GM21723 (cell line): Measurements from ENCODE around the gene ACHE.
"Not testable (repeated sequence)": the region's sequence is repeated elsewhere in the genome, so short reads cannot be mapped to it uniquely, and the experiment has no call there.

Experiments used
- ATAC-seq: cut with Tn5 transposase; IDR thresholded peaks from one replicate; pipeline ENCODE4 v1.9.1; 2021; ENCODE audit warnings: mild to moderate bottlenecking, moderate library complexity; ENCODE audit not compliant: unreplicated experiment

Gene ACHE

GRCh38 chr7:100895701-100895955 is at the start of gene ACHE:
TSS of gene ACHE (minus strand) at chr7:100895888. CDS start at chr7:100894232, 1,656 bp downstream.
- ATAC-seq, result no peak

- no peak for ATAC-seq
Observed at GRCh38 chr7:100944138-100944537, 48.5 kb upstream of the ACHE start.

DNA sequence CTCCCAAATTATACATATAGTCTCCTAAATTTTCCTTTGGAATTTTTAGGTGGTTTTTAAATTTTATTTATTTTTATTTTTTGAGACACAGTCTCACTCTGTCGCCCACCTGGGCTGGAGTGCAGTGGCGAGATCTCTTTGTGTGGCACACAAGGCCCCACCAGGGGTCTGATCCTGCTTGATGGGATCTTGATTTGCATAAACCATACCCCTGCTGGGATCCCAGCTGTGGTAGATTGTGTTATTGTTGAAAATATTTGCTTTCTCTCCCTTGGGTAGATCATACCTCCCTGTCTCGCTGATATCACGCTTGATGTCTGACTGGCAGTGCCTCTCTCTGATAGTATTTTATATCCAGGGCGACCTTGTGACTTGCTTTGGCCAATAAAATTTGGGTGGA is 48.0 kb upstream of the ACHE start:
- no peak for ATAC-seq

GRCh38 chr7:100942045-100942774 is 46.5 kb upstream of the ACHE start:
- no peak for ATAC-seq

GRCh38 chr7:100936167-100936566 is 40.5 kb upstream of the ACHE start:
- not testable (repeated sequence) for ATAC-seq

DNA sequence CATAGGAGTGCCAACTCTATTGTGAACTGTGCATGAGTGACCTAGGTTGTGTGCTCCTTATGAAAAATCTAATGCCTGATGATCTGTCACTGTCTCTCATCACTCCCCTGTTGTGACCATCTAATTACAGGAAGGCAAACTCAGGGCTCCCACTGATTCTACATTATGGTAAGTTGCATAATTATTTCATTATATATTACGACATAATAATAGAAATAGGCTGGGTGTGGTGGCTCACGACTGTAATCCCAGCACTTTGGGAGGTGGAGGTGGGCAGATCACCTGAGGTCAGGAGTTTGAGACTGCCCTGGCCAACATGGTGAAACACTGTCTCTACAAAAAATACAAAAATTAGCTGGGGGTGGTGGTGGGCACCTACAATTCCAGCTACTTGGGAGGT is 39.7 kb upstream of the ACHE start:
- not testable (repeated sequence) for ATAC-seq

DNA sequence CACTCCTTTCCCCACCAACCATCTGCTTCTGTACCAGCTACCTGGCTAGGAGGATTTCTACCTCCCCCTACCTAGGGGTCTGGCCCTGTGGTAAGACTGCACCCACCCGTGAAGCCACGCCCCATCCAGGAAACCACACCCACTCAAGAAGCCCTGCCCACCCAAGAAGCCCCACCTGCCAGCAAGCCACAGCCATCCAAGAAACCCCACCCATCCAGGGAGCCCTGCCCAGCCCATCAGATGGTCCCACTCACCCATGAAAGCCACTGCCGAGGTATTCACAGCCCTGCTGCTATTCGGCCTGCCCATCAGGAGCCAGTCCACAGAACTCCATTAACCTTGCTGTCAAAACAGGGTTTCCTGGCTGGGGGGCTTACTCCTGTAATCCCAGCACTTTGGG is 38.0 kb upstream of the ACHE start:
- ATAC-seq, result no peak

GRCh38 chr7:100929808-100930174 is 34.1 kb upstream of the ACHE start:
- ATAC-seq, result no peak

DNA sequence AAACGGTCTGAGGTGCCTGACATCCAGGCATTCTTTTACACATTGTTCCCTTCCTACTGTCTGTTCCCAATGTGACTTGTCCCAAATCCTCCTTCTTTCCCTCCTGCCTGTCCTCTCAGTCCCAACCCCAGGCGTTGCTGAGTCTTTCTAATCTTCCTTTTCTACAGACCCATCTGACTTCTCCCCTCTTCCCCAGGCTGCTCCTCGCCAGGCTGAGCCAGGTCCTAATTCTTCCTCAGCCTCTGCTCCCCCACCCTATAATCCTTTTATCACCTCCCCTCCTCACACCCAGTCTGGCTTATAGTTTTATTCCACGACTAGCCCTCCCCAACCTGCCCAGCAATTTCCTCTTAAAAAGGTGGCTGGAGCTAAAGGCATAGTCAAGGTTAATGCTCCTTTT is 27.9 kb upstream of the ACHE start:
- ATAC-seq, result not testable (repeated sequence)

DNA sequence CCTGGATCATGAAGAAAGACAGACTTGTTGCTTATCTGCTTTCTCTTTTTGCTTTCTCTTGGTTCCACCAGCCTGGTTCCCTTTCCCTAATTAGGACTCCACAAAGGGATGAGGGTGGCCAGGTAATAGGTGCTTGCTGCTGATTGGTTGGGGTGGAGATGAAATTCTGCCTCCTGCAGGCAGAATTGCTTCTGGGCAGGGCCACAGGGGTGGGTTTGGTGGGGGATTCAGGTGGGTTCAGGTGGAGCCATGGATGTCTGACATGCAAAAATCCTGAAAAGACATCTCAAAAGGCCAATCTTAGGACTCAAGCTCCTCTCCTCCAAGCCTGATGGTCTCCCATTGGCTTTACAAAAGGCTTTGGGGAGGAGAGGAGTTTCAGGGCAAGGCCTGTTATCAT is 25.4 kb upstream of the ACHE start:
- ATAC-seq, result no peak

DNA sequence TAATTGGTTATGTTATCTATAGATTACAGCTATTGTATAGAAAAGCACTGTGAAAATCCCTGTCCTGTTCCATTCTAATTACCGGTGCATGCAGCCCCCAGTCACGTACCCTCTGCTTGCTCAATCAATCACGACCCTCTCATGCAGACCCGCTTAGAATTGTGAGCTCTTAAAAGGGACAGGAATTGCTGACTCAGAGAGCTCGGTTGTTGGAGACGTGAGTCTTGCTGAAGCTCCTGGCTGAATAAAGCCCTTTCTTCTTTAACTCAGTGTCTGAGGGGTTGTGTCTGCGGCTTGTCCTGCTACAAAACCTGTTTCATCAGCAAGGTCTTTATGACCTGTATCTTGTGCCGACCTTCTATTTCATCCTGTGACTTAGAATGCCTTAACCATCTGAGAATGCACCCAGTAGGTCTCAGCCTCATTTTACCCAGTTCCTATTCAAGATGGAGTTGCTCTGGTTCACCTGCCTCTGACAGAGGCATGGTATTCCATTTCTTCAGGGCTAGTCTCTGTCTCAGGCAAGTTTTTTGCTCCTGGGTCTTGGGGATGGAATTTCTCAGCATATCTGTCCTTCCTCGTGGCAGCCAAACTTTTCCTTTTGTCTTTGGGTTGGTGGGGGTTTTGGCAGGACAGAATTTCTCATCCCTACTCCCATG is 24.2 kb upstream of the ACHE start:
- not testable (repeated sequence) for ATAC-seq

GRCh38 chr7:100919335-100919734 is 23.6 kb upstream of the ACHE start:
- not testable (repeated sequence) for ATAC-seq

GRCh38 chr7:100914879-100915447 is 19.3 kb upstream of the ACHE start:
- ATAC-seq, result no peak

DNA sequence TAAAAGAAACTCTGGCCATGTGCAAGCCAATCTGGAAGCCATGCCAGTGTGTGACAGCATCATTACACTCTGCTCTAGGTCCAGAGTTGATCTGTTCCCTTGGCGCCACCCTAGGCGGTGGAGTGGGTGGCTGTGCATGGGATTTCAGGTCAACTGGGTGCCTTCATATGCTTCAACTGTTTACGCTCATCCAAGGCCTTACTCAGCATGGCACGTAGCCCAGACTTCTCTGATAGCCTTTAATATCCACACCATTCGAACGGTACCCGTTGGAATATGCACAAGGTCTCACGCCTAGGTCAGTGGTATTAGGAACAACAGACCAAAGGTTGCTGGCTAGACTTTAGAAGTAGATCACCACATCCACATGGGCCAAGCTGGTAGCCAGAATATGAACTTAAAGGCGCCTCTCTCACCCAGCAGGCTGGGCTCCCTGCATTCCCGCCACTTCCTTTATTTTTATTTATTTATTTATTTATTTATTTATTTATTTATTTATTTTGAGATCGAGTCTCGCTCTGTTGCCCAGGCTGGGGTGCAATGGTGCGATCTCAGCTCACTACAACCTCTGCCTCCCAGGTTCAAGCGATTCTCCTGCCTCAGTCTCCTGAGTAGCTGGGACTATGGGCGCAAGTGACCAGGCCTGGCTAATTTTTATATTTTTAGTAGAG is 18.7 kb upstream of the ACHE start:
- ATAC-seq, result no peak

- ATAC-seq, result no peak
Observed at GRCh38 chr7:100911484-100911883, 15.8 kb upstream of the ACHE start.

- not testable (repeated sequence) for ATAC-seq
Observed at GRCh38 chr7:100910443-100910842, 14.8 kb upstream of the ACHE start.

GRCh38 chr7:100908512-100908911 is 12.8 kb upstream of the ACHE start:
- ATAC-seq, result no peak

DNA sequence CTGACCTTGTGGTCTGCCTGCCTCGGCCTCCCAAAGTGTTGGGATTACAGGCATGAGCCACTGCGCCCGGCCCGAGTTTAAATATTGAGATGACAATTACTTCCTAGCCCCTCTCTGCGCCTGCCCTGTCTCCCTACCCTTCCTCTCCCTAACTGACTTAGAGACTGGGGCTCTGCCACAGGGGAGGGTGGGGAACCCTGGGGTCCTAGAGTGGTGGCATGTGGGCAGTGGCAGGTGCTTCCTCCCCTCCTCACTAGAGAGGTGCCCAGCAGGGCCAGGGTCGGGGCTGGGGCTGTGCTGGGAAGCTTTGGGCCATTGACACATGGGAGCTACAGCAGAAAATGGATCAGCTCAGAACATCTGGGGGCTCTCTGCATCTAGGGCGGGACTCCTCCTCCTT is 7.0 kb upstream of the ACHE start:
- ATAC-seq, result no peak

- no peak for ATAC-seq
Observed at GRCh38 chr7:100901921-100902332, 6.2 kb upstream of the ACHE start.

DNA sequence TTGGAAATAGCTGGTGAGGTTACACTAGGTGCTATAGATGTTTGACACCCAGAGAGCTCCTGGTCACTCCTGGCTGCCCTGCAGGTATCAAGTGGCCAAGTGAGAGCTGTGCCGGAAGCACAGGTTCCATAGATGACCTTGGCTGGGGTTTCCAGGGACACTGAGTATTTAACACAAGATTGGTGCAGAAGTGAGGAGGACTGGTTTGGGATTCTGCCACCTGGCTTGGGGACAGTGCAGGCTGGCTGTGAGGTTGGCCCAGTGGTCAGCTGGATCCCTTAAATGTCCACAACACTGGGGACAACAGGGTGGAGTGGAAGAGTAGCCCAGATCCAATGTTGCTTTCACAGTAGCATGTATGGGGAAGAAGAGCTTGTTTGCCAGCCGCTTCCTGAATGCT is 5.3 kb upstream of the ACHE start:
- ATAC-seq, result no peak

DNA sequence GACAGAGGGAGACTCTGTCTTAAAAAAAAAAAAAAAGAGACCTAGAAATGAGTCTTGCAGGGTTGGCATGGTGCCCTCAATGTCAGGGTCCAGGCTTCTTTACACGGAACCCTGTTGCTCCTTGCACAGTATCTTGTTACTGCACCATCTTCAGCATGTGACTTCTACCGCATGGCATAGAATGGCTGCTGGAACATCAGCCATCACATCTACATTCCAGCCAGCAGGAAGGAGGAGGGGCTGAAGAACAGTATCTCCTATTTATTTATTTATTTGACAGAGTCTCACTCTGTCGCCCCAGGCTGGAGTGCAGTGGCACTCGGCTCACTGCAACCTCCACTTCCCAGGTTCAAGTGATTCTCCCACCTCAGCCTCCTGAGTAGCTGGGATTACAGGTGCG is 3.7 kb upstream of the ACHE start:
- ATAC-seq, result no peak
